ENCODE measurements around the gene PIK3R4.

DNA sequence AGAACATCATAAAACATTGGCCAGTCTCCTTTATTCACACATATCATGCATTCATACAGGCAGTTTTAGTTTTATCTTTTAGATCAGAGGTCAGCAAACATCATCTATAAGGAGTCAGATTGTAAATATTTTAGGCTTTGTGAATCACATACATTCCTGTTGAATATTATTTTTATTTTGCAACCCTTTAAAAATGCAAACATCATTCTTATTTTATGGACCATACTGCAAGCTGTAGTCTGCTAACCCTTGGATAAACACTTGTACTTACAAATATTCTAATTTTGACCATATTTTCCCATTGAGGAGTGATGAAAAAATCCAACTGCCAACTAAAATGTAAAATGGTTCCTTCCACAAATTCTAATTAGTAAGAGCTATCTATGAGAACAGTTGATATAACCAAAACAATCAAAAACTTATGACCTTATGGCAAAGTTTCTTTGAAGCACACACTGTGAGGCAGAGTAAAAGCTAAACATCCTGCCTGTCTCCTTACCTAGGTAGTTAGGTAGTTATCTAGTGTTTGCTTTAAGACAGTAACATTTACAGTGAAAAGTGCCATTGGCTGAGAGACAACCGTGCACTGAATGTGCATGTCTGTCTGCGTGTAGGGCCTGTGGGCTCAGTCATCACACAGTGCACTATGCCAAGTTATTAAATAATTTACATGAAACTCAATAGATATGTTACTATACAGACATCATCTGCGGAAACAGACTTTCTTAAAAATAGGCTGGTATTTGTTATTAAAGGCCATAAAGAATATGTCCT lies 57.7 kb downstream of the PIK3R4 start:
- TF ChIP-seq, protein P1, sequence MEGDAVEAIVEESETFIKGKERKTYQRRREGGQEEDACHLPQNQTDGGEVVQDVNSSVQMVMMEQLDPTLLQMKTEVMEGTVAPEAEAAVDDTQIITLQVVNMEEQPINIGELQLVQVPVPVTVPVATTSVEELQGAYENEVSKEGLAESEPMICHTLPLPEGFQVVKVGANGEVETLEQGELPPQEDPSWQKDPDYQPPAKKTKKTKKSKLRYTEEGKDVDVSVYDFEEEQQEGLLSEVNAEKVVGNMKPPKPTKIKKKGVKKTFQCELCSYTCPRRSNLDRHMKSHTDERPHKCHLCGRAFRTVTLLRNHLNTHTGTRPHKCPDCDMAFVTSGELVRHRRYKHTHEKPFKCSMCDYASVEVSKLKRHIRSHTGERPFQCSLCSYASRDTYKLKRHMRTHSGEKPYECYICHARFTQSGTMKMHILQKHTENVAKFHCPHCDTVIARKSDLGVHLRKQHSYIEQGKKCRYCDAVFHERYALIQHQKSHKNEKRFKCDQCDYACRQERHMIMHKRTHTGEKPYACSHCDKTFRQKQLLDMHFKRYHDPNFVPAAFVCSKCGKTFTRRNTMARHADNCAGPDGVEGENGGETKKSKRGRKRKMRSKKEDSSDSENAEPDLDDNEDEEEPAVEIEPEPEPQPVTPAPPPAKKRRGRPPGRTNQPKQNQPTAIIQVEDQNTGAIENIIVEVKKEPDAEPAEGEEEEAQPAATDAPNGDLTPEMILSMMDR (conservative IDR thresholded peaks at IDR 0.05; ENCODE audit: low read length): no peak
- TF ChIP-seq EZH2phosphoT487 (IDR thresholded peaks at IDR 0.05; ENCODE audit: borderline replicate concordance): no peak
